ENCODE results near the gene ZNF287.

The ZNF287 gene

GRCh38 chr17:16516594-16517051 lies 52.4 kb downstream of the ZNF287 start:
- no peak for DNase-seq (ENCODE audit: low read depth in 2 of 2)

GRCh38 chr17:16515933-16516332 lies 53.1 kb downstream of the ZNF287 start:
- DNase-seq (ENCODE audit: low read depth in 2 of 2) = no peak

GRCh38 chr17:16513873-16514272 lies 55.1 kb downstream of the ZNF287 start:
- no peak for DNase-seq (ENCODE audit: low read depth in 2 of 2)

GRCh38 chr17:16512011-16512410 lies 57.0 kb downstream of the ZNF287 start:
- no peak for DNase-seq (ENCODE audit: low read depth in 2 of 2)

GRCh38 chr17:16511593-16511992 lies 57.4 kb downstream of the ZNF287 start:
- no peak for DNase-seq (ENCODE audit: low read depth in 2 of 2)

GRCh38 chr17:16507918-16508533 lies 61.0 kb downstream of the ZNF287 start:
- DNase-seq (ENCODE audit: low read depth in 2 of 2) = no peak

- DNase-seq (ENCODE audit: low read depth in 2 of 2) = no peak
These were observed 62.8 kb downstream of the ZNF287 start for GRCh38 chr17:16506188-16506587.

GRCh38 chr17:16504984-16505383 lies 64.0 kb downstream of the ZNF287 start:
- no peak for DNase-seq (ENCODE audit: low read depth in 2 of 2)
